ENCODE results near the gene TM4SF4.

DNA sequence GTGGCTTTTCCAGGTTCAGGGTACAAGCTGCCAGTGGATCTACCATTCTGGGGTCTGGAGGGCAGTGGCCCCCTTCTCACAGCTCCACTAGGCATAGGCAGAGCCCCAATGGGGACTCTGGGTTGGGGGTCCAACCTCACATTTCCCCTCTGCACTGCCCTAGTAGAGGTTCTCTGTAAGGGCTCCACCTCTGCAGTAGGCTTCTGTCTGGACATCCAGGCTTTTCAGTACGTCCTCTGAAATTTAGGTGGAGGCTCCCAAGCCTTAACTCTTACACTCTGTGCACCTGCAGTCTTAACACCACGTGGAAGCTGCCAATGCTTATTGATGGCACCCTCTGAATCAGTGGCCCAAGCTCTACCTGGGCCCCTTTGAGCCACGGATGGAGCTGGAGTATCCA, 22.5 kb upstream of the TM4SF4 start:
- TF ChIP-seq, protein P1, sequence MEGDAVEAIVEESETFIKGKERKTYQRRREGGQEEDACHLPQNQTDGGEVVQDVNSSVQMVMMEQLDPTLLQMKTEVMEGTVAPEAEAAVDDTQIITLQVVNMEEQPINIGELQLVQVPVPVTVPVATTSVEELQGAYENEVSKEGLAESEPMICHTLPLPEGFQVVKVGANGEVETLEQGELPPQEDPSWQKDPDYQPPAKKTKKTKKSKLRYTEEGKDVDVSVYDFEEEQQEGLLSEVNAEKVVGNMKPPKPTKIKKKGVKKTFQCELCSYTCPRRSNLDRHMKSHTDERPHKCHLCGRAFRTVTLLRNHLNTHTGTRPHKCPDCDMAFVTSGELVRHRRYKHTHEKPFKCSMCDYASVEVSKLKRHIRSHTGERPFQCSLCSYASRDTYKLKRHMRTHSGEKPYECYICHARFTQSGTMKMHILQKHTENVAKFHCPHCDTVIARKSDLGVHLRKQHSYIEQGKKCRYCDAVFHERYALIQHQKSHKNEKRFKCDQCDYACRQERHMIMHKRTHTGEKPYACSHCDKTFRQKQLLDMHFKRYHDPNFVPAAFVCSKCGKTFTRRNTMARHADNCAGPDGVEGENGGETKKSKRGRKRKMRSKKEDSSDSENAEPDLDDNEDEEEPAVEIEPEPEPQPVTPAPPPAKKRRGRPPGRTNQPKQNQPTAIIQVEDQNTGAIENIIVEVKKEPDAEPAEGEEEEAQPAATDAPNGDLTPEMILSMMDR (IDR thresholded peaks at IDR 0.05) = no peak
- no peak for TF ChIP-seq POLR2A (IDR thresholded peaks at IDR 0.05)
